HG02610 (cell line): ENCODE results near the gene ZCCHC10.
"Not testable (repeated sequence)": the region's sequence is repeated elsewhere in the genome, so short reads cannot be mapped to it uniquely, and the experiment has no call there.

ENCODE experiments used
- ATAC-seq: cut with Tn5 transposase; IDR thresholded peaks from one replicate; pipeline ENCODE4 v1.9.1; 2021; ENCODE audit warnings: mild to moderate bottlenecking, moderate library complexity; ENCODE audit not compliant: unreplicated experiment

ZCCHC10 gene

GRCh38 chr5:132979976-132980375 is 46.4 kb downstream of the ZCCHC10 start:
- no peak for ATAC-seq

GRCh38 chr5:132979367-132979940 is 46.9 kb downstream of the ZCCHC10 start:
- no peak for ATAC-seq

GRCh38 chr5:132976852-132977251 is 49.5 kb downstream of the ZCCHC10 start:
- ATAC-seq = no peak

GRCh38 chr5:132972436-132972828 is 53.9 kb downstream of the ZCCHC10 start:
- ATAC-seq = not testable (repeated sequence)

GRCh38 chr5:132971483-132972435 is 54.6 kb downstream of the ZCCHC10 start:
- ATAC-seq = no peak

GRCh38 chr5:132965120-132965519 is 61.2 kb downstream of the ZCCHC10 start:
- no peak for ATAC-seq

GRCh38 chr5:132963171-132964104 is 62.9 kb downstream of the ZCCHC10 start, which contains the start of gene AFF4:
Gene AFF4, minus strand, starts transcription at chr5:132963634. Its CDS starts 26,445 bp downstream, at chr5:132937189.
- peak; percentile 94 for ATAC-seq

- ATAC-seq = no peak
These were observed 63.8 kb downstream of the ZCCHC10 start for GRCh38 chr5:132962429-132963021.

GRCh38 chr5:132961887-132962286 is 64.5 kb downstream of the ZCCHC10 start:
- ATAC-seq = no peak

GRCh38 chr5:132961123-132961815 is 65.1 kb downstream of the ZCCHC10 start:
- not testable (repeated sequence) for ATAC-seq

GRCh38 chr5:132956166-132956799 is 70.1 kb downstream of the ZCCHC10 start:
- not testable (repeated sequence) for ATAC-seq

- ATAC-seq = no peak
These were observed 72.6 kb downstream of the ZCCHC10 start for GRCh38 chr5:132953710-132954109.

GRCh38 chr5:132952829-132953228 is 73.5 kb downstream of the ZCCHC10 start:
- ATAC-seq = no peak

- ATAC-seq = no peak
These were observed 74.5 kb downstream of the ZCCHC10 start for GRCh38 chr5:132951897-132952296.

- ATAC-seq = no peak
These were observed 77.2 kb downstream of the ZCCHC10 start for GRCh38 chr5:132949136-132949535.

GRCh38 chr5:132947671-132948070 is 78.7 kb downstream of the ZCCHC10 start:
- no peak for ATAC-seq
